Measurements from ENCODE around the gene ALS2. TPM values are rescaled to one million over a fixed set of nuclear protein-coding genes. Genes with fewer than 3 reads are reported as not detected.

Gene ALS2
- total and polyA plus RNA-seq, 3 experiments from 2014 or later, result 4.1 to 18.0 (median 16.9) TPM

DNA sequence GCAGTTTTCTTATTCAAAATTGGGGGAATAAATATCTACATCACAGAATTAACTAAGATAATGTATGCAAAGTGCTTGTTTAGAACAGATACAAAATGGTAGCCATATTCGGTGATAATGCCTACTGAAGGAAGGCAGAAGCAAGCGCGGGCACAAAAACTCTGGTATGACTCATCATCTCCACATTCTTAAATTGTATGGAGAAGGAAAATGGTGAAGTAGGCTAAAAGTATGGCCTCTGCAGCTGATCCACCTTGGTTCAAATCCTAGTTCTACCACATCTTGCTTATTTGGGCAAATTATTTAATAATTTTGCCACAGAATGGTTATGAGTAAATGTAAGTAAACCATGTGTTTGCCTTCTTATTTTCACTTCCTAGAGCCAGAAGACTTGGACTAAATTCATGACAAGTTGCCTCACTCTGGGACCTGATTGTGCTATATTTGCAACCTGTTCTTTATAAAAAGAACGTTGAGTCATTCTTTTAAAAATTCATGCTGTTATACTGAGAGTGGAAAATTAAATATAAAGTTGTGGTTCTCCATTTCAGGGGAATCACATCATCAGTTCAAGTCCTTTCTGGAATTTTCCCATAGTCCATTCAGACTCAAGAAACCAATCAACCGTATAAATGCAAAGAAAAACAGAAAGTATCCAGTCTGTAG, 16.6 kb upstream of the ALS2 start:
- Histone ChIP-seq H3K4me1 (ENCODE audit: insufficient read depth, low read length) (no peaks in the 10 kb centered on the region), H3K27ac (ENCODE audit: low read depth, low read length) (no peak overlapping the region), H3K36me3 (ENCODE audit: insufficient read depth, low read length) (no peaks in the 10 kb centered on the region), H3K9me3 (ENCODE audit: low read length) (no peaks in the 10 kb centered on the region), H3K27me3 (ENCODE audit: insufficient read depth, low read length, poor library complexity, severe bottlenecking) (no peaks in the 10 kb centered on the region), H3K4me3 (ENCODE audit: low read length) (no peak overlapping the region)
- Mint-ChIP-seq H3K4me1 (no peaks in the 10 kb centered on the region), H3K27me3 (peaks cover 19 to 25% of the 10 kb centered on the region in 2 donors), H3K9me3 (no peaks in the 10 kb centered on the region), H3K36me3 (no peaks in the 10 kb centered on the region), H3K4me3 (no peak overlapping the region), H3K27ac (no peak overlapping the region)
- DNase-seq, result no peak
- ChIA-PET POLR2A (no interaction called here), CTCF (no interaction called here)

DNA sequence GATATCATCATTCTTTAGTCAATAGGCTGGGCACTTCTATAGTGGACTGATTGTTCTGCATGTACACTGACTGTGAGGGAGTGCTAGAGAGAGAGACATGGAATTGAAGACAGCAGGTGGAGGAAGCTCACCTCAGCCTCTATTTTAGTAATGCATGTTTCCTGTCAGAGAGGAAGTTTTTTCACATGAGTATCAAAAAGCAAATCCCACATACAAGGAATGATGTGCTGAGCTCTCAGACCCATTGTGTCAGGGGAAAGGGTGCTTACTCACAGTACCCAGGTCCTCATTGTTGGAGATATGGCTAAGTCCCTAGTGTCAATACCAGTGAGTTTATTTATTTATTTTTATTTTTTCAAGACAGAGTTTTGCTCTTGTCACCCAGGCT, 15.7 kb upstream of the ALS2 start:
- CTCF ChIA-PET, result no interaction called here
- POLR2A ChIA-PET, result no interaction called here
- Mint-ChIP-seq H3K27me3 (peaks cover 23 to 27% of the 10 kb centered on the region in 2 donors), H3K36me3 (no peaks in the 10 kb centered on the region), H3K4me1 (no peaks in the 10 kb centered on the region), H3K27ac (no peak overlapping the region), H3K4me3 (no peak overlapping the region), H3K9me3 (no peaks in the 10 kb centered on the region)
- no peak for DNase-seq
- H3K36me3 ChIP-seq (ENCODE audit: insufficient read depth, low read length), result no peaks in the 10 kb centered on the region
- no peaks in the 10 kb centered on the region for H3K27me3 ChIP-seq (ENCODE audit: insufficient read depth, low read length, poor library complexity, severe bottlenecking)
- H3K9me3 ChIP-seq (ENCODE audit: low read length), result no peaks in the 10 kb centered on the region
- no peak overlapping the region for H3K27ac ChIP-seq (ENCODE audit: low read depth, low read length)
- H3K4me3 ChIP-seq (ENCODE audit: low read length), result no peak overlapping the region
- H3K4me1 ChIP-seq (ENCODE audit: insufficient read depth, low read length), result no peaks in the 10 kb centered on the region

DNA sequence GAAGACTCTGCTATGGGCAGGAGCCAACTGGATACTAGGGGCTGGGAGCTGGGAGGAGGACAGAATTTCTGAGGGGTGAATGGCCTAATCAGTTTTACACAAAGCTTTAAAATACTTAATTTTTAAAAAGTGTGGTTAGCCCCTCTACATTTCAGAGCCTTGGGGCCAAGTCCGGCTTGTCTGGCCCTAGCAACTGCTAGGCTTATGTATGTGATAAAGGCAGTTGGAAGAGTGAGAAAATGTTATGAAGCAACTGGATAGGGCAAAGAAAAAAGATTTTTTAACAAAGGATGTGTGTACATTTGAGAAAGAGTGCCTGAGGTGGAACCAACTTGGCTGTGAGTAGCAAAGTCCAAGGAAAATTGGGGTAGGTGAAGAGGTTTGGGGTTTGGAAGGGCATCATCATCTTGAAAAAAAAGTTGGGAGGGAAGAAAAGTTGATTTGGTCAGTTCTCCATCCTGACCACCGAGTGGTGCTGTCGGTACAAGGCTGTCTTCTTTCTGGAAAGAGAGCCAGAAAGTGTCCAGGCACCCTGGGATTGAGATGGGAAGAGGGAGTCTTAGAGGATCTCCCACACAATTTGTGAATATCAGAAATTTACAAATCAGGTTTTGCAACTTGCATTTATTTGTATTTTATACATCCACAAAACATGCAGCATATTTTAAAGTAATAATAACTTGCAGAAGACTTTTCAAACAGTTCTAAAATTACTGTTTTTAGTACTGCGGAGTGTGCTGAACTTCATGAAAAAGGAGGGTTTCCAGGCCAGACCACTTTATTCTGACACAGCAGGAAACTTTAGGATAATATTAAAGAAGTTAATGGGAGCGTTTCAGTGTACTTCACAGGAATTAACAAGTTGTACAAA, 15.1 kb upstream of the ALS2 start:
- H3K4me3 ChIP-seq (ENCODE audit: low read length), result no peak overlapping the region
- DNase-seq, result no peak
- H3K4me1 Mint-ChIP-seq, result no peaks in the 10 kb centered on the region
- peaks cover 23 to 24% of the 10 kb centered on the region in 2 donors for H3K27me3 Mint-ChIP-seq
- no peak overlapping the region for H3K27ac ChIP-seq (ENCODE audit: low read depth, low read length)
- H3K27ac Mint-ChIP-seq, result no peak overlapping the region
- H3K36me3 ChIP-seq (ENCODE audit: insufficient read depth, low read length), result no peaks in the 10 kb centered on the region
- no peaks in the 10 kb centered on the region for H3K36me3 Mint-ChIP-seq
- CTCF ChIA-PET, result no interaction called here
- no peak overlapping the region for H3K4me3 Mint-ChIP-seq
- no peaks in the 10 kb centered on the region for H3K9me3 Mint-ChIP-seq
- no peaks in the 10 kb centered on the region for H3K27me3 ChIP-seq (ENCODE audit: insufficient read depth, low read length, poor library complexity, severe bottlenecking)
- POLR2A ChIA-PET, result no interaction called here
- H3K4me1 ChIP-seq (ENCODE audit: insufficient read depth, low read length), result no peaks in the 10 kb centered on the region
- no peaks in the 10 kb centered on the region for H3K9me3 ChIP-seq (ENCODE audit: low read length)

DNA sequence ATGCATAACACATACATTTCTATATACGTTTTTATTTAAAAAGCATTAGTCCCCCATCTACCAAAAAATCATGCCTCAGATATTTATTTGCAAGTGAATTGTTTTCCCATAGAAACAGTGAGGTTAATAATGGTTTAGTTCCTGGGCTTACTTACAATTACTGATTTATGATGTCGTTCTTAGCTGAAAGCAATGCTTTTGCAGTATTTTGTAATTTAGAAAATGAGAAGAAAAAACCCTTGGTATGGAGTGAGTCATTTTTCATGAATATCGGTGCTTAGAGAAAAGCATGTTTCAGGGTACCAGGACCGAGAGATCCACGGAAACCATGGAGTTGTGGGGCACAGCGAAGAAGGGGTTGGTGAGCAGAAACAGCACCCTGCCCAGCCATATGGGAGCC, 13.6 kb upstream of the ALS2 start:
- no peaks in the 10 kb centered on the region for H3K36me3 Mint-ChIP-seq

DNA sequence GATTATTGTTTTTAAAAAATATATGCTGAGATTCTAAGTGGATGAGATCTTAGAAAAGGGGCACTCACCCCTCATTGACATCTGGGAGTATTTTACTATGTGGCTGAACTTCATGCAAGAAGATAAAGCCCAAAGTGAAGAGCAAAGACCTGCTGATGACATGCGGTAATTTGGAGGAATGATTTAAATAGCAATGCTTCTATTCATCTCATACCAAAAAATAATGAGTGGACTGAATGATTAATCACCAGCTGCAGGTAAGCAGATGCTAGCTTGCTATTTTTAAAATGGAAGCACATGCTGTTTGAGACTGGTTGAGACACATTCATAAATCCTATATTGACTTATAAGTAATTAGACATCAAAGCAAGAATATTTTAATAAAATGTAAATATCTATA, 12.9 kb upstream of the ALS2 start:
- Histone ChIP-seq H3K27ac (ENCODE audit: low read depth, low read length) (no peak overlapping the region), H3K9me3 (ENCODE audit: low read length) (no peaks in the 10 kb centered on the region), H3K4me3 (ENCODE audit: low read length) (no peak overlapping the region), H3K27me3 (ENCODE audit: insufficient read depth, low read length, poor library complexity, severe bottlenecking) (no peaks in the 10 kb centered on the region), H3K4me1 (ENCODE audit: insufficient read depth, low read length) (no peaks in the 10 kb centered on the region), H3K36me3 (ENCODE audit: insufficient read depth, low read length) (no peaks in the 10 kb centered on the region)
- Mint-ChIP-seq H3K9me3 (no peaks in the 10 kb centered on the region), H3K4me1 (no peaks in the 10 kb centered on the region), H3K27me3 (peaks cover 19 to 20% of the 10 kb centered on the region in 2 donors), H3K4me3 (no peak overlapping the region), H3K27ac (no peak overlapping the region), H3K36me3 (no peaks in the 10 kb centered on the region)
- POLR2A ChIA-PET, result no interaction called here
- CTCF ChIA-PET, result no interaction called here
- no peak for DNase-seq

More for the DNA sequence above, 13.6 kb upstream of the ALS2 start:
- Histone ChIP-seq H3K9me3 (ENCODE audit: low read length) (no peaks in the 10 kb centered on the region), H3K36me3 (ENCODE audit: insufficient read depth, low read length) (no peaks in the 10 kb centered on the region), H3K4me3 (ENCODE audit: low read length) (no peak overlapping the region), H3K27ac (ENCODE audit: low read depth, low read length) (no peak overlapping the region), H3K27me3 (ENCODE audit: insufficient read depth, low read length, poor library complexity, severe bottlenecking) (no peaks in the 10 kb centered on the region), H3K4me1 (ENCODE audit: insufficient read depth, low read length) (no peaks in the 10 kb centered on the region)
- ChIA-PET CTCF (no interaction called here), POLR2A (no interaction called here)
- no peak for DNase-seq
- H3K27ac Mint-ChIP-seq, result no peak overlapping the region
- no peaks in the 10 kb centered on the region for H3K9me3 Mint-ChIP-seq
- H3K27me3 Mint-ChIP-seq, result peaks cover 20% of the 10 kb centered on the region in 2 donors
- H3K4me1 Mint-ChIP-seq, result no peaks in the 10 kb centered on the region
- no peak overlapping the region for H3K4me3 Mint-ChIP-seq

DNA sequence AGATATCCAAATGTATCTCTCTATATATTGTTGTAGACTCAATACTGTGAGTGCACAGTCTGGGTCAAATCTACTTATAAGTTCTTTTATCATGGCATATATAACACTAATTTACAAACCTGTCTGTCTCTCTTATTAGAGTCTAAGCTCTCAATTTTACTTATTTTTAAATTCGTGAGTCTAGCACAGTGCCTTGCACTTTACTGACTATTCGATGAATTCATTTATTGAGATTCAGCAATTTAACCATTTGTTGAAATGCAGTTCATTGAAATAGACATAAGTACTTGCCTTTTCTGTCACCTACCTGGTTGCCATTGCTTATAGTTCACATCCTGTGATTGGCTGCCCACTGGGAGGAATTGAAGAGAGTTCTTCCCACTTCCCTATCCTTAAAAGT, 10.3 kb upstream of the ALS2 start:
- Histone ChIP-seq H3K9me3 (ENCODE audit: low read length) (no peaks in the 10 kb centered on the region), H3K36me3 (ENCODE audit: insufficient read depth, low read length) (no peaks in the 10 kb centered on the region), H3K27ac (ENCODE audit: low read depth, low read length) (no peak overlapping the region), H3K27me3 (ENCODE audit: insufficient read depth, low read length, poor library complexity, severe bottlenecking) (no peaks in the 10 kb centered on the region), H3K4me3 (ENCODE audit: low read length) (no peak overlapping the region), H3K4me1 (ENCODE audit: insufficient read depth, low read length) (no peaks in the 10 kb centered on the region)
- Mint-ChIP-seq H3K4me1 (no peaks in the 10 kb centered on the region), H3K27me3 (peaks cover 12 to 15% of the 10 kb centered on the region in 2 donors), H3K4me3 (no peak overlapping the region), H3K9me3 (no peaks in the 10 kb centered on the region), H3K36me3 (no peaks in the 10 kb centered on the region), H3K27ac (no peak overlapping the region)
- DNase-seq, result no peak
- POLR2A ChIA-PET, result no interaction called here
- CTCF ChIA-PET, result no interaction called here

DNA sequence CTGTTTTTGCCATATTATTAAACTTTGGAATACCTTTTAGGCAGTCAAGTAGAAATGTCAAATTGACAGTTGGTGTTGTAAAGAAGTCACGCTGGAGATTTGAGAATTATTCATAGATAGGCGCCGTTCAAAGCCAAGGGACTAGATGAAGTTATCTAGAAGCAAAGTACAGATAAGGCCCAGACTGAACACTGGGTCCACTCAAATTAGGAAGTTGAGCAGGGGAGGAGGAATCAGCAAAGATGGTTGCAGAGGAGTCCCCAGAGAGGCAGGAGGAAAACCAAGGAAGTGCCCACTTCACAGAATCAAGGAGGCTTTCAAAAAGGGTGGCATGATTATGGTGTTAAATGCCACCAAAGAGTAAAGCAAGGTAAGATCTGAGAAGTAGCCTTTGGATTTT, 9.6 kb upstream of the ALS2 start:
- Mint-ChIP-seq H3K27ac (no peak overlapping the region), H3K9me3 (no peaks in the 10 kb centered on the region), H3K4me3 (no peak overlapping the region), H3K36me3 (no peaks in the 10 kb centered on the region), H3K27me3 (peaks cover 6 to 9% of the 10 kb centered on the region in 2 donors), H3K4me1 (no peaks in the 10 kb centered on the region)
- ChIA-PET POLR2A (no interaction called here), CTCF (no interaction called here)
- H3K4me1 ChIP-seq (ENCODE audit: insufficient read depth, low read length), result no peaks in the 10 kb centered on the region
- no peak overlapping the region for H3K4me3 ChIP-seq (ENCODE audit: low read length)
- H3K36me3 ChIP-seq (ENCODE audit: insufficient read depth, low read length), result no peaks in the 10 kb centered on the region
- no peaks in the 10 kb centered on the region for H3K27me3 ChIP-seq (ENCODE audit: insufficient read depth, low read length, poor library complexity, severe bottlenecking)
- DNase-seq, result no peak
- no peaks in the 10 kb centered on the region for H3K9me3 ChIP-seq (ENCODE audit: low read length)
- H3K27ac ChIP-seq (ENCODE audit: low read depth, low read length), result no peak overlapping the region

DNA sequence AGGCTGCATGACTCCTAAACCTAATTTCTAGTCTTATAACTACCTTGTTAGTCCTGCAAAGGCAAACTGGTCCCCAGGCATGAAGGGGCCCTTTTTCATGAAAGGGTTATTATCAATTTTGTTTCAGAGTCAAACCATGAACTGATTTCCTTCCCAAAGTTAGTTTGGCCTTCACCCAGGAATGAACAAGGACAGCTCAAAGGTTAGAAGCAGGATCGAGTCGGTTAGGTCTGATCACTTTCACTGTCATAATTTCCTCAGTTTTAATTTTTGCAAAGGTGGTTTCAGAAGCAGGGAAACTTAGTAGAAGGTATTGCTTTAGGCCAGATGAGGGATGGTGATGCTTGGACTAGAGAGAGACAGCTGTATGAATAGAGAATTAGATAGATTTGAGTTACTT, 8.7 kb upstream of the ALS2 start:
- no peak overlapping the region for H3K27ac Mint-ChIP-seq
- H3K4me1 ChIP-seq (ENCODE audit: insufficient read depth, low read length), result no peaks in the 10 kb centered on the region
- no peaks in the 10 kb centered on the region for H3K4me1 Mint-ChIP-seq
- H3K27me3 Mint-ChIP-seq, result peaks cover 6 to 9% of the 10 kb centered on the region in 2 donors
- ChIA-PET POLR2A (no interaction called here), CTCF (no interaction called here)
- H3K9me3 Mint-ChIP-seq, result no peaks in the 10 kb centered on the region
- no peak overlapping the region for H3K4me3 Mint-ChIP-seq
- no peaks in the 10 kb centered on the region for H3K9me3 ChIP-seq (ENCODE audit: low read length)
- H3K36me3 Mint-ChIP-seq, result no peaks in the 10 kb centered on the region
- no peak overlapping the region for H3K4me3 ChIP-seq (ENCODE audit: low read length)
- no peak for DNase-seq
- H3K27me3 ChIP-seq (ENCODE audit: insufficient read depth, low read length, poor library complexity, severe bottlenecking), result no peaks in the 10 kb centered on the region
- no peaks in the 10 kb centered on the region for H3K36me3 ChIP-seq (ENCODE audit: insufficient read depth, low read length)
- no peak overlapping the region for H3K27ac ChIP-seq (ENCODE audit: low read depth, low read length)

Measured in CD8-positive, alpha-beta memory T cell (primary cell).